Stimulated activated CD4-positive, alpha-beta T cell treated with anti-CD3 and anti-CD28 coated beads, Interleukin-4, amount 100 ng/mL, for 1 hour (primary cell): ENCODE measurements around the gene RBM24.
"Not testable (repeated sequence)": the region's sequence is repeated elsewhere in the genome, so short reads cannot be mapped to it uniquely, and the experiment has no call there.

Experiments
- DNase-seq: peaks from one replicate; pipeline ENCODE4 v3.0.0-alpha.2; 2020

The RBM24 gene

GRCh38 chr6:17292600-17293133 lies 11.5 kb downstream of the RBM24 start:
- DNase-seq, result no peak

GRCh38 chr6:17293395-17293794 lies 12.2 kb downstream of the RBM24 start:
- DNase-seq, result no peak

DNA sequence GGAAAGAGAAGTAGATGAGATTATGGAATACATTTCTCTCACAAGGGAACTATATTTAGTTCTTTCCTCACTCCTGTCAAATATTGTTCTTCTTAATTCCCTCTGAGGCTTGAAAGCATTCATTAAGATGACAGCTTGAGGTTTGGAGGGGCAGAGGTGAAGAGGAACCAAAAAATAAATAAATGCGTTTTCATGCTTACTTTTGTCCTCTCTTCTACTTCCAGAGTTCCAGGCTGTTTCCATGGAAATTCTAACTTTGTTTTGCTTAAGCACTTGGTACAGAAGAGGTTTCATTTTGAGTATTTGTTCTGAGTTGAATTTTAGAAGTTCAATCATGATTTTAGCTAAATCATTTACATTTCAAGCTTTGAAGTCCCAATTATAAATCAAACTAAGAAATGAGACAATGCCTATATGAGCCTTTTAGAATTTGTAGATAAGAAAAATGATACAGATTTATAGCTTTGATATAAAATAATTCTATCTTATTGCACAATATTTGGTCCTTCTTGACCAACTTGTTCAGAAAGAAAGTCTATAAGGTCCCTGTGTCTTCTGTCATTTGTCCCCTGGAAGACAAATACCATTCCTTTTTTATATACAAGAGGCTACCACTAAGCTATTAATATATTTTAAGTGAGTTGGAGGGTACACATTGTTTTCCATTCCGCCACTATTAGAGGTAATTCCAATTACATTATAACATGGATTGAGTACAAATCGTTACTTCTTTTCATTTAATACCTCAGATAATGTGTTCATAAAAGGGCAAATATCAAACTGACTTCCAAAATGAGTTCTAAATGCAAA lies 16.3 kb downstream of the RBM24 start:
- DNase-seq, result no peak

- DNase-seq, result no peak
Observed at GRCh38 chr6:17298257-17298656, 17.1 kb downstream of the RBM24 start.

DNA sequence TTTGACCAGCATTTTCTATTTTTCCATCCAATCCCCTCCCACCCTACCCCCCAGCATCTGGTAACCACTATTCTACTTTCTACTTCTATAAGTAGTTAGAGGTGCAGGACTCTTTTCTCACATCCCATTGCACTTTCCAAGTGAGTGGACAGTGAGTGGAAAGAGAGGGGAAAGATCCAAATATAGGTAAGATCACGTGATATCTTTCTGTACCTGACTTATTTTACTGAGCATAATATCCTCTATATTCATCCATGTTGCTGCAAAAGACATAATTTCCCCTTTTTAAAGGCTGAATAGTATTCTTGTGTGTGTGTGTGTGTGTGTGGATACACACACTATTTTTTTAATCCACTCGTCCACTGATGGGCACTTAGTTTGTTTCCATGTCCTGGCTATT lies 18.1 kb downstream of the RBM24 start:
- no peak for DNase-seq

GRCh38 chr6:17299750-17300149 lies 18.6 kb downstream of the RBM24 start:
- no peak for DNase-seq

DNA sequence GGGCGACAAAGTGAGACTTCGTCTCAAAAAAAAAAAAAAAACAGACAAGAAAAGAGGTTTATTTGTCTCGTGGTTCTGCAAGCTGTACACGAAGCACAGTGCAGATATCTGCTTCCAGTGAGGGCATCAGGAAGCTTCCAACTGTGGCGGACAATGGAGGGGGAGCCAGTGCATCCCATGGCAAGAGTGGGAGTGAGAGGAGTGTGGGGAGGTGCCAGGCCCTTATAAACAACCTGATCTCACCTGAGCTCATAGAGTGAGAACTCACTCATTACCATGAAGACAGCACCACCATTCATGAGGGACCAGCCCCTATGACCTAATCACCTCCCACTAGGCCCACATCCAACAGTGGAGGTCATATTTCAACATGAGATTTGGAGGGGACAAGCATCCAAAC lies 19.5 kb downstream of the RBM24 start:
- no peak for DNase-seq

GRCh38 chr6:17303444-17303843 lies 22.3 kb downstream of the RBM24 start:
- no peak for DNase-seq

DNA sequence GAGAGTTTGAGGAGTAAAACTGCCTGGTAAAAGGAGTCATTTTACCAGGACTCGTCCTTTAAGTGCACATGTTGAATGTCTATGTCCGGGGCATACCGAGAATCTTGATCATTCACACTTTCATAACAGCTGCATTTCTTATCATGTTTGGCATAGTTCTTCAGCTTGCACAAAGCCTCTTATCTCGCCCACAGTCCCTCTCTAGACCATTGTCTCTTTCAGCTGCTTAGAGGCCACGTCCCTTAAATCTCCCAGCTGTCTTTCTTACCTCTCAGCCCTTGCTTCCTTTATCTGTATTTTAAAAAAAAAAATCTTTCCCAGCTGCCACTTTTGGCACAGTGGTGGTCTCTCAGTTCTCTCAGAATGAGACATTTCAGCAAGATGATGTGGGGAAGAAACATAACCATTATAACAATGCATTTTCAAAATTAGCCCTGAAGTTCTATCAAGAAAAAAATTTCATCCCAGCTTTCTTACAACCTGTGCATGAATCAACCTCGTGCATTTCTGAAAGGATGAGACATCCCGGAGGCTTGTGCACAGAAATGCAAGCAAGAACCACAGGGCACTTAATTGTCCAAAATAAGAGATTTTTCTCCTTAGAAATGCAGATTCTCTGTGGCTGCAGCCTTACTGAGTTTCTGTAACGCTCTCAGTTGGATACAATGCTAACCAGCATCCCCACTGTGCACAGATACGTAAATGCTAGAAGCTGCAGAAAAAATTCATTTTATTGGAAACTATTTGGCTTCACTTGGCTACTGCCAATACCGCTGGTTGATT lies 24.2 kb downstream of the RBM24 start:
- DNase-seq, result no peak

GRCh38 chr6:17311595-17312311 lies 30.6 kb downstream of the RBM24 start:
- no peak for DNase-seq

DNA sequence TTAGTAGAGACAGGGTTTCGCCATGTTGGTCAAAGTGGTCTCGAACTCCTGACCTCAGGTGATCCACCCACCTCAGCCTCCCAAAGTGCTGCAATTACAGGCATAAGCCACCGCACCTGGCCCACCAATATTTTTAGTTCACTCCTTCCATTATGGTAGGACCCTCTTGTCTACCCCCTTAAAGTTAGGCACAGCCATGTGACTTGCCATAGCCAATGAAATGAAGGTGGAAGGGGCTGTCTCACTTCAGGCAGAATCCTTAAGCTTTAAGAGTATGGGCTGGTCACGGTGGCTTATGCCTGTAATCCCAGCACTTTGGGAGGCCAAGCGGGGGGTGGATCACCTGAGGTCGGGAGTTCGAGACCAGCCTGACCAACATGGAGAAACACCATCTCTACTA lies 32.1 kb downstream of the RBM24 start:
- not testable (repeated sequence) for DNase-seq

GRCh38 chr6:17313971-17314370 lies 32.8 kb downstream of the RBM24 start:
- DNase-seq, result no peak

DNA sequence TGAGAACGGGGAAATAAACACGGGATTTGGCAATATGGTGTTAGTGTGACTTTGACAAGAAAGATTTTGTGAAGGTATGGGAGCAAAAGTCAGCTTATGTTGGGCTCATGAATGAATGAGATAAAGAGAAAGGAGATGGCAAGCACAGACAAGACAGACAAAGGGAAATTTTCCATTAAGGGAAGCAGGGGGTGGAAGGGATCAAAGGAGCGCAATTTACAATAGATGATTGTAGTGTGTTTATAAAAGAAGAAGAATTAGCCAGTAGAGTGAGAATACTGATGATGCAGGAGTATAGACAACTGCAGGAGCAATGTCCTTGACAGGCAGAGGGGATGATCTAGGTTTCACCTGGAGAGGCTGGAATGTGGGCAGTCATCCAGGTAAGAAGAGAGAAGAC lies 34.1 kb downstream of the RBM24 start:
- no peak for DNase-seq

GRCh38 chr6:17318435-17319165 lies 37.4 kb downstream of the RBM24 start:
- DNase-seq, result no peak

- DNase-seq, result not testable (repeated sequence)
Observed at GRCh38 chr6:17320266-17320665, 39.1 kb downstream of the RBM24 start.

GRCh38 chr6:17331238-17331637 lies 50.1 kb downstream of the RBM24 start:
- DNase-seq, result no peak

GRCh38 chr6:17334265-17334664 lies 53.1 kb downstream of the RBM24 start:
- no peak for DNase-seq

DNA sequence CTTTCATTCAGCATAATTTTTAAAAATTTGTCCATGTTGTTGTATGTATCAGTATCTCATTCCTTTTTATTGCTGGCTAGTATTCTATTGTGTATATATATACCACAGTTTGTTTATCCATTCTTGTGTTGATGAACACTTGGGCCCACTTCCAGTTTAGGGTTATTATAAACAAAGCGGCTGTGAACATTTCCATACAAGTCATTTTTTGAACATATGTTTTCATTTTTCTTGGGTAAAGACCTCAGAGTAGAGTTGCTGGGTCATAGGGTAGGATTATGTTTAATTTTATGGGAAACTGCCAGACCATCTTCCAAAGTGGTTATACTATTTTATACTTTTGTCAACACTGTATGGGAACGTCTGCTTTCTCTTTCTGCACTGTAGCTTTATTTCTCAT lies 55.3 kb downstream of the RBM24 start:
- no peak for DNase-seq

GRCh38 chr6:17339308-17339670 lies 58.1 kb downstream of the RBM24 start:
- DNase-seq, result no peak

DNA sequence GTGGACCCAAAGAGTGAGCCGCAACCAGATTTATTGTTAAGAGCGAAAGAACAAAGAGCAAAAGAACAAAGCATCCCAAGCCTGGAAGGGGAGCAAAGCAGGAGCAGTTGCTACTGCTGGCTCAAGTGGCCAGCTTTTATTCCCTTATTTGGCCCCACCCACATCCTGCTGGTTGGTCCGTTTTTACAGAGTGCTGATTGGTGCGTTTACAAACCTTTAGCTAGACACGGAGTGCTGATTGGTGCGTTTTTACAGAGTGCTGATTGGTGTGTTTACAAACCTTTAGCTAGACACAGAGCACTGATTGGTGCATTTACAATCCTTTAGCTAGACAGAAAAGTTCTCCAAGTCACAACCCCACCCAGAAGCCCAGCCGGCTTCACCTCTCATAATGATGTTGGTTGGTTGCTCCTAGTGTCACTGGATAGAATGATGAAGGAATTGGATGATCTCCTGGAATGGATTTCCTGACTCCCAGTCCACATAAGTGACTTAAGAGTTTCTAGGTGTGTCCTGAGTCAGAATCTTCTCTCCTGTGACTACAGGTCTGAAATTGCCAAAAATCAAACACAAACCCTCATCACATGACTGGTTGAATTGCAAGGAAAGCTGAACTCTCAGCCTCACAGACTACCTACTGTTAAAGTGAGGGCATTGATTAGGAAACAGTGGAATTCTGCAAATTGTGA lies 60.1 kb downstream of the RBM24 start:
- DNase-seq, result no peak

GRCh38 chr6:17341891-17342290 lies 60.7 kb downstream of the RBM24 start:
- no peak for DNase-seq

- no peak for DNase-seq
Observed at GRCh38 chr6:17343215-17343614, 62.1 kb downstream of the RBM24 start.
